ENCODE measurements around the gene SH3BGRL2.
A peak's percentile ranks its signal among the peaks of the same experiment; 100 is the strongest.

The SH3BGRL2 gene

DNA sequence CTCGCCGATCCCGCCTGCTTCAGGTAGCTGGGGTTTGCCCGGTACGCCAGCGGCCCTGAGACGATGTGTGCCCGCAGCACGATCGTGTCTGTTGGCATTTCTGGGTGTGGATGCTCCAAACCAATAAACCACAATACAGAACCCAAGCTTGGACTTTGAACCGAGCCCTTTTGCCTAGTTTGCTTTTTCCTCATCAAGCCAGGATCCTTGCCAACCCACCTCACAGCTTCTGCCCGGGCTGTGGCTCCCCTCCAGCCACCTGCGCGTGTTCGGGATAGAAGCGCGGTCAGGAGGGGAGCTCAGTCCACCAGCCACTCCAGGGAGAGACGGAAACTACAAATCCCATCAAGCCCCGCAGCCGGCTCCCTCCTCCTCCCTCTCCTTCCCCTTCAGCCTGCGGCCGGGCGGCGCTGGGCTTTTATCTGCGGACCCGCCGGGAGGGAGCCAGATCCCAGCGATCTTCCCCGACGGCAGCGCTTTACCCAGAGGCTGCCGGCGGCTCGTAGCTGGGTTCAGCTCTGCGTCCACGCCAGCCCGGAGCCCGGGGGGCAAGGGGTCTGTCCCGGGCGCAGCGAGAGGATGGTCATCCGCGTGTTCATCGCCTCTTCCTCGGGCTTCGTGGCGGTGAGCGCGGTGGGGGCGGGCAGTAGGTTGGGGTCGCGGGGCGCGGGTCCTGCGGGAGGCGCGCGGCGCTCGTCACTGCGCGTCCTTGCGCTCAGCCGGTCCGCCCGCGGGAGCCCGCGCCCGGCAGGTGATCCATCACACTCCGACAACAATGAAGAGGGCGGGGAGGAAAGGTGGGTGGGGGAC is at the start of gene SH3BGRL2:
Gene SH3BGRL2 (plus strand): TSS at position 447 of the 810 bp plus-strand sequence. CDS start 133 bp downstream, at position 580.
- DNase-seq = peak; percentile 7

DNA sequence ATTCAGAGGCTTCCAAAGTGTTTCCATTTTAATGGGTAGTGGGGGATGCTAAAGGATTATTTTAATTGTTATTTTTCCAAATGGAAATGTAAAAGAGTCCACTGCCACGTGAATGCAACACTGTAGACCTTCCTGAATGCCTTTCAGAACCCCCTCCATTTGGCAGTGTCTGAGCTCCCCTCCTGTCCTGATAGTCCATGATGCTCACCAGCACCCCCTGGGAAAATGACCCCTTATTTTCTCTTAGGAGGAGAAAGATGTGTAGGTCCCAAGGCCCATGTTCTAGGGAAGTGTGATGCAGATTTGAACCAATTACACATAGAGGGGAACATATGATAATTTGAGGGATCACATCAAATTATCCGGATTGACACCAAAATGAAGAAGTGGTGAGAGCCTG is 46.8 kb upstream of the SH3BGRL2 start:
- no peak for DNase-seq

DNA sequence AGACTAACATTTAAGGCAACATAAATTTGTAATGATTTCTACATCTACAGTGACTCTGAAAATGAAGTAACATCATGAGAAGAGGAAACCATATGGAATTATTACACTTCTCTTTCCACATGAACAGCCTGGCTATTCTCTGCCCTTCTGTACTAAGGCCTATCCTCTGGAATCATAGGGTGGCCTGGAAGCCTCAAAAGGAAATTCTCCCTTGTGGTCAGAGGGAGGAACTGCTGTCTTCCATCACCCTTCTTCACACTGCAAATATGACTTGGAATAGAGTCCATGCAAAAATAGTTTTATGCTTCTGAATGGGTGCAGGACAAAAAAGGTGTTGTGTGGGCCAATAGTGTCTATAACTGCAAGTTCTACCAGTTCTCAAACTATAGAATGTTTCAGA is 44.6 kb upstream of the SH3BGRL2 start:
- no peak for DNase-seq

- no peak for DNase-seq
These were observed 41.4 kb upstream of the SH3BGRL2 start for GRCh38 chr6:79589701-79590100.

GRCh38 chr6:79597155-79597554 is 34.0 kb upstream of the SH3BGRL2 start:
- DNase-seq = no peak

DNA sequence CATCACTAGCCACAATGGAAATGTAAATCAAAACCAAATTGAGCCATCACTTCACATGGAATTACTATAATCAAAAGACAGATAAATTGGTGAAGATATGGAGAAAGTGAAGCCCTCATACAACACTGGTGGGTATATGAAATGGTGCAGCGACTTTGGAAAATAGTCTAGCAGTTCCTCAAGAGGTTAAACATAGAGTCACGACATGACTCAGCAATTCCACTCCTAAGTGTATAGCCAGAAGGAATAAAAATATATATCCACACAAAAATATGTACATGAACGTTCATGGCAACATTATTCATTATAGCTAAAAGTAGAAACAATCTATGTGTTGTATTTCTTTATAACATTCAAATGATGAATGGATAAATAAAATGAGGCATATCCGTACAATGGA is 33.1 kb upstream of the SH3BGRL2 start:
- no peak for DNase-seq

DNA sequence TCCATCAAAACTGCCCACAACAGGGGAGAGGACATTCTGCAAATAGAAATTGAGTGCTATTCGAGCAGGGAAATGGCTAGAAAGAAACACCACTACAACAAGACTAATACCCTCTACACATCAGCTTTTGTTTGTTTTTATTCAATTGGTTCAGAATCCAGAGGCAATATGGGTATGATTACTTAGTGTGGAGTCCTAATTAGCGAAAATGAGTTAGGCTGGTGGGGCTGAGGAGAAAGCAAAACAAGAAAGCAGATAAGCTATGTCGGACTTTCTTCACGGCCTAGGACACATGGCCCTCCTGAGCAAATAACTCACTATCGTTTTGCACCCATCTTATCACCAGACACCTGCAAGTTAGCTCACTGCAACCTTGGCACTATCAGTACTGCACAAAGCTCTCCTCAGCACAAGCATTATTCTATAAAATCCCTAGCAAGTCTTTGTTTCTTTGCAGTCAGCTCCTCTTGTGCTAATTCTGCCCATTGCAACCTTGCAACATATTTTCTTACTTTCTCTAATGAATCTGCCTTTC is 31.3 kb upstream of the SH3BGRL2 start:
- no peak for DNase-seq

GRCh38 chr6:79600313-79600712 is 30.8 kb upstream of the SH3BGRL2 start:
- no peak for DNase-seq

- DNase-seq = no peak
These were observed 30.1 kb upstream of the SH3BGRL2 start for GRCh38 chr6:79600812-79601609.

DNA sequence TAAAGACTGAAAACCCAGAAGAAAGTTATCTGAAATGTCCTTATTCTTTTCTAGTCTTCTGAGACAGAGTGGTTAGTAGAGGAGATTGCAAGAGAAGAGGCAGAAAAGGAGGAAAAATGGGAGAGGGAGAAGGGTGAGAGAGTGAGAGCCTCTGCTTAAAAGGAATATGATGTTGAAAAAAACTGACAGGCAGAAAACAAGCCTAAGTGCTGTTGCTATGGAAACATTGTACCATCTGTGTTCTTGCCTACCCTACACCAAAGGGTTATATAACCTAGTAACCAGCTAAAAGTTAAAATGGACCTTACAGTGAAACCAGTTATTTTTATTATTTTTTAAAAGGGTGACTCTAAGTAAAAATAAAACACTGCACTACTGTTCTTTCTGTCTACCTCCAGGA is 28.3 kb upstream of the SH3BGRL2 start:
- DNase-seq = no peak

DNA sequence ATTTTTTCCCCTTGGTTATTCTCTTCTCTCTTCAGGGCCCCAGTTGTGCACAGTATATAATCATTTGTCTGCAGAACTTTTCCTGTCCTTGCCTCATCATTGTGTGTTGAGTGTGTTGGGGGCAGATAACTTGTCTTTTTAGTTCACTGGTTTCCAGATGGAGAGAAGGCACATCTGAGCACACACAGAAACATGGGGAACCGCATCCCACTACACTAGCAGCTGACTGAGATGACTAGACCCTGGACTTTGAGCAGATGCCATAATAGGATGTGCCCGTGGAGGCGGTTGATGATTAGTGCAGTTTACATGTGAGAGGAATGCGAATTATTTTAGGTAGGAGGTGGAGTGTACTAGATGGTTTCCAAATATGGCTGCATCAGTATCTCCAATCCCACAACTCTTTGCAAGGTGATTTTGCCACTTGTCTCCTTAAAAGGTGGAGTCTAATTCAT is 26.5 kb upstream of the SH3BGRL2 start:
- DNase-seq = no peak

- DNase-seq = no peak
These were observed 26.1 kb upstream of the SH3BGRL2 start for GRCh38 chr6:79605061-79605460.

- DNase-seq = no peak
These were observed 25.0 kb upstream of the SH3BGRL2 start for GRCh38 chr6:79605968-79606764.

GRCh38 chr6:79607000-79607399 is 24.1 kb upstream of the SH3BGRL2 start:
- no peak for DNase-seq

DNA sequence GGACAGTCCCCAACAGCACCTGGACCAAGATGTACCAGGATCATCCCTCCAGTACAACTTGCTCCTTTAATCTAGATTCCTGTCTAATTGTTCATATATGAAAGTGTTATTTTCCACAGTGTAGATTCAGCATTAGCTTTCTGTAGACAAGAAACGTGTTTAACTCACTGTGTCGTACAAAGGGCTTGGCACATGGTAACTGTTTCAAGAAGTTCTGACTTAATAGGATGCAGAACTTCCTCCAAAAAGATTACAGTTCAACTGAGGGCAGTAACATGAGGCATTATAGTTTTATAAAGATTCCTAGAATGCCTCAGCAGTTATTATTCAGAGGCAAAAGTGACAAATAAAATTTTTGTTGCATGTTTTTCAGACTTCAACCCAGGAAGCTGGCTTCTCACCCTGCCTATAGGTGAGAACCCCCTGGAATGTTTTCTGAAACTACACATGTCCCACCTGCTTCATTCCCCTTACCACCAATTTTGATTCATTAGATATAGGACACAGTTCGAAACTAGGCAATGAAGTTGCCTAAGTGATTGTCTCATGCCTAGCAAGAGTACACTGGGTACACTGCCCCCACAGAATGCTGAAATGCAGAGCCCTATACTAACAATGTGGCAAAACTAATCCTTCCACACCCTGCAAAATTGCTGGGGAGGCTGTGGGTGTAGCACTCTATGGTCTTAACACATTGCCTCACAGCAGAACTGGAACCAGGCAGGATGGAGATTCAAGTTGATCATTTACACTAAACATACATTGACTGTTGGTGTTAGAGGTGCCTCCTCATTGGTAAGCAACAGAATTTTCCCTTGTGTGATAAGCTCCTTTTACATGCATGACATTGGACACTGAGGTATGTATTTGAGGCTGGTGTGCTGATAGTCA is 22.6 kb upstream of the SH3BGRL2 start:
- no peak for DNase-seq

- DNase-seq = no peak
These were observed 21.9 kb upstream of the SH3BGRL2 start for GRCh38 chr6:79609225-79609595.

GRCh38 chr6:79610306-79611009 is 20.7 kb upstream of the SH3BGRL2 start:
- no peak for DNase-seq

DNA sequence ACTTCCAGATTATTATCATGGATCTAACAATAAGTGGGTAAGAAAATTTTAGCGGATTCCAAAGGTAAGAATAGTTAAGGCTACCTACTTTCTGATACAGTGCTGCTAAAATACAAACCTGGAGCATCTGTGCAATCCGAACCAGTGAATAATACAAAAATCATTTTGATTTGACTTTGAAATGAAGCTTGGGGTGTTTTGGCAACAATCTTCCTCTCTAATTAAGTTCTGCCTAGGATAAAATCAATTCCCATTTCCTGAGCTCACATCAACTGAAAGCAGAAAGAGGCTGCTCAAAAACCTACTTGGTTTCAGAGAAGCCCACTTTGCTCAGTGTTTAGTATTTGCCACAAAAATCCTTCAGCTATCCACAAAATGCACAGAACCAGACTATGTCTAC is 18.7 kb upstream of the SH3BGRL2 start:
- no peak for DNase-seq

DNA sequence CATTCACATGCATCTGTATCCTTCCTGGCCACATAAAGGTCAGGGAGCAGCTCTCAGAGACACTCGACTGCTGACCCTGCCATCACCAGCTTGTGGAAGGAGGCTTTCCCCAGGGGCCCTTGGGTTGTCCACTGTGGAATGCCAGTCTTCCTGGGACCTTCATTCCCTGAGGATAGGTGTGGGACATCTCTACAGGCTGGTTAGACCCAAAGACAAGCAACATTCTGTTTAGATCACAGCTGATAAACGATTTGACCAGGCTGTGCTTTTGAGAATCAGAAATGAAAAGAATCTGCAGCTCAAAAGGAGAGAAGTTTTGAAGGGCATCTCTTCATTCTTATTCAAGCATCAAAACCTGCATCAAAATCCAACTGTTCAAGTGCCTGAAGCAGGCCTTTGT is 18.2 kb upstream of the SH3BGRL2 start:
- no peak for DNase-seq

GRCh38 chr6:79613912-79614311 is 17.2 kb upstream of the SH3BGRL2 start:
- no peak for DNase-seq
